DMS114 treated with DMSO at 0.1 percent for 48 hours (cell line): ENCODE measurements around the gene SRRM4.

Source experiments
- DNase-seq: peaks from one replicate; lab custom pipeline; 2025; ENCODE audit not compliant: unreplicated experiment; lab: John Stamatoyannopoulos, UW

The SRRM4 gene

DNA sequence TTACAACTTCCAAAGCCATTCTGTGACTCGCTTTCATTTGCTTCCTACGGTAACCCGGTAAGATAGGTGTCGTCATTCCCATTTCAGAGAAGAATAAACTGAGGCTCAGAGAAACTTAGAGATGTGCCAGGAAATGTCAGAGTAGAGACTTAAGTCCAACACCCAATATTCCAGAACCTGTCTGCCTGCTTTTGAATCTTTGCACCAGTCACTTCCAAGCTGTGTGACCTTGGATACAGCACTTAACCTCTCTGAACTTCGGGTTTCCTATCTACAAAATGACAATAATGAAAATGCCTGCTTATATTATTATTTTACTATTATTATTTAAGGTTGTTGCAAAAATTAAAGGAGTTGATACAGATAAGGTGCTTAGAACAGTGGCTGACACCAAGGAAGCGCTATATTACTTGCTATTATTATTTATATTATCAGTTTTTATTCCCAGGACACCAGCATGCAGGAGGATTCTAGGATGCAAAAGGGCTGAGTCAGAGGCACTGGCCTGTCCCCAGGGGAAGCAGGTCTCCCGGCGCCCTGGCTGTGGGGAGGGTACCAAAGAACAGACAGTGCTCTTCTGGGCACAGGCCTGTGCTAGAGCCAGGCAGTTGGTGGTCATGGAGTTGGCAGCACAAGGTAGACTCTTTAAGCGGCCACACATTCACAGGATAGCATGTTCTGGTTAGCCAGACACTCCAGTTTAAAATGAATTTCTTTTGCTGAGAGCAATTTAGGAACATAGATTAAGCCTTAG lies 202.8 kb downstream of the SRRM4 start:
- DNase-seq = no peak

DNA sequence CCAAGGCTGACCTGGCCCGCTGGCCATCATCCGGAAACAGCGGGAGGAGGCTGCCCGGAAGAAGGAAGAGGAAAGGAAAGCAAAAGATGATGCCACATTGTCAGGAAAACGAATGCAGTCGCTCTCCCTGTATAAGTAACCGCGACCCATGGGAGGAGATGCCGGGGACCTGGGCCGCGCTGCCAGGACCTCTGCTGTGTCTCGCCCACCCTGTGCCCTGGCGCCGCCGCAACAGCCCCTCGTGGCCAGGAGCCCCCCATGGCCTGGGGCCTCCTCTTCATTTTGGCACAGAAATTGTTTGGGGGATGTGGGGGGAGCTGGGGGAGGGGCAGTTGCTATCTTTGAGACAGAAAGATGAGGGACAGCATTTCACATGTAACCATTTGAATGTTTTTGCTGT lies 213.9 kb downstream of the SRRM4 start:
- no peak for DNase-seq

DNA sequence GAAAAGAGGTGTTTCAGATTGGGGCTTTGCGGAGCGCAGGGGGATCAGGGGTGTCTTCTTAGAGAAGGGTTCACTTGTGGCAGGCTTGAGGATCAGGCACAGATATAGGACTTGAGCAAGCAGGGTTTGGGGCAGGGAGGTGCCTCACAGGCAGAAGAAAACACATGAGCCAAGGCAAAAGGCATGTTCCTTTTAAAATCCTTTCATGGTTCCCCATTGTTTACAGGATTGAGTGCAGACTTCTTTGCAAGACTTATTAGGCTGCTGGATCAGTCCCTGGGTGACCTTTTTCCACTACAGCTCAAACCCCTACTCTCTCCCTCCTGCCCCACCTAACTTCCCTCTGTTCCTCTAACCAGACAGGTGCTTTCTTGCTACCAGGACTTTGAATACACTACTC lies 217.1 kb downstream of the SRRM4 start:
- no peak for DNase-seq

DNA sequence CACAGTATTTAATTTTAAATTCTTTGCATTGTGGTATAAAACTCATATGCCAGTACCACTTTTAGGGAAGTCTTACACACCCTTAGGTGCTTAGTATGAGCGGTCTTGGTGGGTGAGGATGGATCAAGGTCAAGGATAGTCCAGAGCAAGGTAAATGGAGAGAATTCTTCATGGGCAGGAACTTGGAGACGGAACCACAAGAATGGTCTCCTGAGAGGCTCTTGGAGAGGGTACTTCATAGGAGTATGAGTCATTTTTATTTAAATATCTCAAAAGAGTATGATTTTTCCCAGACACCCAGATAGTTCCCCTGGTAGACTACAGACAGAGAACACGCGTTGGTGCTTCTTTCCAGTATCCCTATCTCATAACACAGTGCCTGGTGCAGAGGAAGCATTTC lies 219.3 kb downstream of the SRRM4 start:
- DNase-seq = no peak

DNA sequence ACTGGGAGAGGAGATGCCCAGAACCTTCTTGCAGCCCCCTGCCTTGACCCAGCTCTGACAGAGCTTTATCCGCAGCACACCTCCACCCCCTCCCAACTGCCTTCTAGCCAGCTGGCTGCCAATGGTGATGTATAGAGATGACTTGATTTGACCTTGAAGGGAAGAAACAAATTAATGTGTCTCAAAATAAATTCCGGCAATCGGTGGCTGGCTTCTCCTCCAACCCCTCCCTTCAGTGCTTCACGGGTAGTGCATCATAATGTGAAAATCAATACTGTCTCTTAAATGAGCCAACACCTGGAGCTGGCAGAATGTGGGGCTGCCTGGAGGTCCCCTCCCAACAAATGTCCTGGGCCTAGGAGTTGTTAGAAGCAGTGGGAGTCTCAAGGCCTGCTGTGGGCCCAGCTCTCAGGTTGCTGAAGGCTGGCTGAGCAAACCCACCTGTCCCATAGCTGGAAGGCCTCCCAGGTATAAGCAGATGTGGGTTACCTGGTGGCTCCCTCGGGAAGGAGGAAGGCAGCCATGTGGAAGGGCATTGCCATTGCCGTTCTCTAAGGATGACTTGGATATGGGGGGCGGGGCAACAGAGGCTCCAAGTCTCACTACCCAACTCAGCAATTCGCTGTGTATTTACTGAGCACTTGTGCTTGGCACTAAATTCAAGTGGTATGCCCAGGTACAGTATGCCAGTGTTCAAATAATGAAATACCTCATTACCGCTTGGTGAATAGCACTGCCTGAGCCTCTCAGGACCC lies 220.6 kb downstream of the SRRM4 start:
- DNase-seq = no peak

GRCh38 chr12:119202544-119202943 lies 221.2 kb downstream of the SRRM4 start:
- DNase-seq = no peak

GRCh38 chr12:119204131-119204530 lies 222.8 kb downstream of the SRRM4 start:
- DNase-seq = no peak

DNA sequence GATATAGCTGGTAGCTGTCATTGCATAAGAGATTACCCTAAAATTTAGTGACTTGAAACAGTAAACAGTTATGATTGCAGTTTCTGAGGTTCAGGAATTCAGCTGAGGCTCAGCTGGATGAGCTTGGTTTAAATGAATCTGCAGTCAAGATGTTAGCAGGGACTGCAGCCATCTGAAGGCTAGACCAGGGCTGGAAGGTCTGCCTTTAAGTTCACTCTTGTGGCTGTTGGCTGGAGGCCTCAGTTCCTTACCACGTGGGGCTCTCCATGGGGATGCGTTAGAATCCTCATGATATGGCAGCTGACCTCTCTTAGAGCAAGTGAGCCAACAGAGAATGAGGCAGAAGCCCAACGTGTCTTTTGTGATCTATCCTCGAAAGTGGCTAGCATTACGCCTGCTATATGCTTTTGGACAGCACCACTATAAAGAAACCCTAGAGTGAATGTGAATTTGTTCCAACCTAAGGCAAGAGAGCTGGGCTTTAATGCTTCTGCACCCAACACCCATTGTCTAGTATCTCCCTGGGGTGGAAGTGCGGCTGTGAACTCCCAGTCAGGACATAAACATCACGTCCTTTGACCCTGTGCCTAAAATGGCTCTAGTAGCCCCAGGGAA lies 223.4 kb downstream of the SRRM4 start:
- no peak for DNase-seq

GRCh38 chr12:119206348-119207062 lies 225.2 kb downstream of the SRRM4 start:
- no peak for DNase-seq

DNA sequence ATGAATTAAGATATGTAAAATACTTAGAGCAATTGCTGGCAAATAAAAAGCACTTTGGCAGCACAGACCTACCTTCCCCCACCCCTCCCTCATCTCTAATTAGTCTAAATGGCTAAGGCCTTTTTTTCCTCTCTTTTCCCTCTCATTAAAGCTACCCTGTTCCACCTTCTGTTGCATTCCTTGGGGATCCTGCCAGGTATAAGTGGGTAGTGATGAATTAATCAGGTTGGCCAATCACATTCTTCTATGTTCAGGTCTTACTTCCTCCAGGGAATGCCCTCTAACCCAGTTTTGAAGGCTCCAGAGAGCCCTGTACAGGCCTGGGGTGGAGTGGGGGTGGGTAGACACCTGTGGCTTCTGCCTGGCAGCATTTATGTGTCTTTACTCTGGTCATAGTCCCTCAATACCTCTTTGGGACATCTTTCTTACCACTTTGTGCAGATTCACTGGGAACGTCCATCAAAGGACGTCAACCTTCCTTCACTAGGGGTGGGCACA lies 225.8 kb downstream of the SRRM4 start:
- DNase-seq = no peak

DNA sequence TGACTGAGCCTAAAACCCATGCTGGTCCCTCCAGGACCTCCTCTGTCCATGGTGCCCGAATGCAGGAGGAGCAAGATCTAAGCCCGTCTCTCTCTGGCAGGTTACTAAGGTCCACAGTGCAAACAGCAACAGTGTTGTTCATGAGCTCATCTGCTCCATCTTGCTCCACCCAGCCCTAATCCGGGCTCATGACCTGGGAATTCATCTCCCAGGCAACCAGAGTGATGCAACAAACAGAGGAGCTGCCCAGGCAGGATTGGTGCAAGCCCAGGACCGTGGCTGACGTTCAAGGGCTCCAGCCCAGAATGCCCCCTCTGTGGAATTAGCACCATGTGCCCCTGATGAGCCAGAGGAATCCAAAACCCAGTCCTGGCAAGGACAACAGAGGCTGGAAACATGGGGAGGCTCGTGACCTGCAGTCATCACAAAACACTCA lies 227.3 kb downstream of the SRRM4 start:
- no peak for DNase-seq

DNA sequence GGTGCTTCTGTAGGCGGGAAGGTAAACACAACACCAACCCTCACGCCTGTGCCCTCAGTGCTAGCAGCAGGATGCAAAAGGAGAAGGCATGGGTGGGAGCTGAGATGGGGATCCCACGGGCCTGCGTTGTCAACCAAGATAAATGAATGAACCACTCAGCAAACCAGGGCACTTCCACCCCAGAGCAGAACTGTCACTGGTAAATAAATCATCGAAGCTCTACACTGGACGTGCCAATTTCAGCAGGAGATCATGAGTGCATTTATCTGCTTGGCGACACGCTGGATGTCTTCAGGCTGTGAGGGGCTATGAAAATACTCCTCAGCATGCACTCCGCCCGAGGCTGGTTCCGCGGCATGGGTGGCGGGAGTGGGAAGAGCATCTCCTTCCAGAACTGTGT lies 230.5 kb downstream of the SRRM4 start:
- no peak for DNase-seq
